IMR-90 (cell line): Measurements from ENCODE around the gene TCF3. TPM values are rescaled to one million over a fixed set of nuclear protein-coding genes. Genes with fewer than 3 reads are reported as not detected.

Experiments used
- ATAC-seq: fragments of 200-7000 bp; cut with Tn5 transposase; 2 replicates; pipeline ENCODE4 v1.9.1; 2020; ENCODE audit warnings: low read depth, mild to moderate bottlenecking, moderate library complexity
- BruUV-seq: library from RNA; stranded (reverse); fragments of 400-500 nt; replicated peaks from 2 replicates; lab custom pipeline; 2021; lab: Mats Ljungman, UMichigan
- CTCF ChIA-PET: fragments of 300-600 bp; formaldehyde crosslinking; extraction: SDS; loops from one replicate; lab custom pipeline; 2021; ENCODE audit warnings: antibody characterized with exemption; lab: Yijun Ruan, JAX
- POLR2A ChIA-PET: fragments of 300-600 bp; sonication (Branson Sonifier 250); formaldehyde crosslinking; loops from one replicate; lab custom pipeline; 2022; ENCODE audit warnings: antibody characterized with exemption; ENCODE audit not compliant: unreplicated experiment; lab: Charles Lee
- DNase-seq: peaks from one replicate; pipeline ENCODE4 v3.0.0; 2013
- H2AFZ ChIP-seq: replicated peaks from 2 replicates; pipeline ENCODE3; 2013; ENCODE audit warnings: low read length, mild to moderate bottlenecking; ENCODE audit not compliant: poor library complexity
- H2AK5ac ChIP-seq: 2 replicates; pipeline ENCODE4 v1.6.1; 2013; ENCODE audit warnings: low read depth, low read length, inconsistent platforms
- H2AK9ac ChIP-seq: replicated peaks from 2 replicates; pipeline ENCODE3; 2013; ENCODE audit warnings: mild to moderate bottlenecking, low read depth, low read length, moderate library complexity; ENCODE audit not compliant: poor library complexity
- H2BK120ac ChIP-seq: 2 replicates; pipeline ENCODE4 v1.6.1; 2013; ENCODE audit warnings: low read depth, low read length, inconsistent platforms
- H2BK15ac ChIP-seq: 3 replicates; pipeline ENCODE4 v1.6.1; 2013; ENCODE audit warnings: low read depth, low read length, inconsistent platforms
- H2BK20ac ChIP-seq: 2 replicates; pipeline ENCODE4 v1.6.1; 2013; ENCODE audit warnings: low read depth, mild to moderate bottlenecking, inconsistent platforms, low read length, moderate library complexity
- H2BK5ac ChIP-seq: 2 replicates; pipeline ENCODE4 v1.6.1; 2013; ENCODE audit warnings: mild to moderate bottlenecking, low read depth, low read length, inconsistent platforms; ENCODE audit not compliant: poor library complexity, severe bottlenecking
- H3K14ac ChIP-seq: replicated peaks from 2 replicates; pipeline ENCODE4 v1.6.1; 2013; ENCODE audit warnings: low read depth, low read length, inconsistent platforms
- H3K18ac ChIP-seq: 2 replicates; pipeline ENCODE4 v1.6.1; 2013; ENCODE audit warnings: low read depth, low read length, control low read depth
- H3K23ac ChIP-seq: 2 replicates; pipeline ENCODE4 v1.6.1; 2013; ENCODE audit warnings: low read depth, low read length, inconsistent platforms
- H3K27ac ChIP-seq: 2 replicates; pipeline ENCODE4 v1.5.1; 2013; ENCODE audit warnings: mild to moderate bottlenecking, control low read depth, low read length; ENCODE audit not compliant: insufficient read depth
- H3K27me3 ChIP-seq: 2 replicates; pipeline ENCODE4 v1.6.1; 2013; ENCODE audit warnings: low read length; ENCODE audit not compliant: control insufficient read depth, insufficient read depth
- H3K36me3 ChIP-seq: 2 replicates; pipeline ENCODE4 v1.6.1; 2013; ENCODE audit warnings: low read length, mixed read lengths; ENCODE audit not compliant: control insufficient read depth, insufficient read depth
- H3K4ac ChIP-seq: 2 replicates; pipeline ENCODE4 v1.6.1; 2013; ENCODE audit warnings: low read depth, low read length, inconsistent platforms
- H3K4me1 ChIP-seq: 2 replicates; pipeline ENCODE4 v1.6.1; 2013; ENCODE audit warnings: low read length, mixed read lengths; ENCODE audit not compliant: control insufficient read depth, insufficient read depth
- H3K4me2 ChIP-seq: 2 replicates; pipeline ENCODE4 v1.6.1; 2013; ENCODE audit warnings: low read depth, mild to moderate bottlenecking, control low read depth, low read length, moderate library complexity
- H3K4me3 ChIP-seq: 2 replicates; pipeline ENCODE4 v1.5.1; 2013; ENCODE audit warnings: low read depth, mild to moderate bottlenecking, control low read depth, low read length, moderate library complexity; ENCODE audit not compliant: insufficient read depth
- H3K56ac ChIP-seq: 2 replicates; pipeline ENCODE4 v1.6.1; 2013; ENCODE audit warnings: low read length, inconsistent platforms; ENCODE audit not compliant: insufficient read depth; ENCODE audit errors: extremely low read depth
- H3K79me1 ChIP-seq, 2 experiments: 2 replicates each; pipeline ENCODE4 v1.6.1; 2013; ENCODE audit warnings: low read length in 2 of 2, inconsistent platforms in 1 of 2, low read depth in 1 of 2
- H3K9ac ChIP-seq: 2 replicates; pipeline ENCODE4 v1.6.1; 2013; ENCODE audit warnings: low read depth, low read length, control low read depth
- H3K9me1 ChIP-seq: 2 replicates; pipeline ENCODE4 v1.6.1; 2013; ENCODE audit warnings: low read length, inconsistent platforms; ENCODE audit not compliant: insufficient read depth
- H3K9me3 ChIP-seq: 2 replicates; pipeline ENCODE4 v1.6.1; 2013; ENCODE audit warnings: low read length; ENCODE audit not compliant: control insufficient read depth, insufficient read depth
- H4K20me1 ChIP-seq: 2 replicates; pipeline ENCODE4 v1.6.1; 2013; ENCODE audit warnings: low read length, inconsistent platforms; ENCODE audit not compliant: insufficient read depth
- H4K5ac ChIP-seq: 2 replicates; pipeline ENCODE4 v1.6.1; 2013; ENCODE audit warnings: mild to moderate bottlenecking, low read depth, low read length, control low read depth
- H4K8ac ChIP-seq, 2 experiments: 2 replicates each; pipeline ENCODE4 v1.6.1; 2013; ENCODE audit warnings: low read depth in 2 of 2, low read length in 2 of 2, control low read depth in 1 of 2, inconsistent platforms in 1 of 2
- H4K91ac ChIP-seq: 2 replicates; pipeline ENCODE4 v1.6.1; 2013; ENCODE audit warnings: low read depth, low read length, inconsistent platforms; ENCODE audit not compliant: insufficient read depth
- BHLHE40 ChIP-seq: fragments of 150-350 bp; IDR thresholded peaks from 2 replicates; pipeline ENCODE4 v1.6.1; 2016; ENCODE audit warnings: mild to moderate bottlenecking, low read depth, low read length
- CEBPB ChIP-seq: IDR thresholded peaks from 2 replicates; pipeline ENCODE4 v1.6.1; 2012; ENCODE audit warnings: low read depth, low read length, improper control_type of control experiment
- CHD1 ChIP-seq: IDR thresholded peaks from 2 replicates; pipeline ENCODE4 v1.6.1; 2012; ENCODE audit warnings: low read depth, low read length, improper control_type of control experiment
- CTCF ChIP-seq: conservative IDR thresholded peaks from 2 replicates; pipeline ENCODE4 v1.5.1; 2012; ENCODE audit warnings: mild to moderate bottlenecking, low read depth, low read length, improper control_type of control experiment
- ELK1 ChIP-seq: fragments of 150-350 bp; IDR thresholded peaks from 2 replicates; pipeline ENCODE4 v1.6.1; 2016; ENCODE audit warnings: low read depth, mild to moderate bottlenecking, low read length, moderate library complexity, borderline replicate concordance
- FOS ChIP-seq: fragments of 150-350 bp; IDR thresholded peaks from 2 replicates; pipeline ENCODE4 v1.6.1; 2016; ENCODE audit warnings: low read depth, low read length
- MAFK ChIP-seq: IDR thresholded peaks from 2 replicates; pipeline ENCODE4 v1.6.1; 2012; ENCODE audit warnings: low read depth, low read length, improper control_type of control experiment
- MAZ ChIP-seq: IDR thresholded peaks from 2 replicates; pipeline ENCODE4 v1.6.1; 2012; ENCODE audit warnings: low read depth, mild to moderate bottlenecking, low read length, improper control_type of control experiment, moderate library complexity, borderline replicate concordance
- MXI1 ChIP-seq: IDR thresholded peaks from 2 replicates; pipeline ENCODE4 v1.6.1; 2012; ENCODE audit warnings: low read depth, mild to moderate bottlenecking, low read length, moderate library complexity, borderline replicate concordance
- NFE2L2 ChIP-seq: fragments of 150-350 bp; IDR thresholded peaks from 2 replicates; pipeline ENCODE4 v1.6.1; 2016; ENCODE audit warnings: low read depth, mild to moderate bottlenecking, low read length
- POLR2A ChIP-seq: IDR thresholded peaks from 2 replicates; pipeline ENCODE4 v1.6.1; 2012; ENCODE audit warnings: mild to moderate bottlenecking, low read depth, low read length
- RAD21 ChIP-seq: IDR thresholded peaks from 2 replicates; pipeline ENCODE4 v1.6.1; 2012; ENCODE audit warnings: low read length, improper control_type of control experiment
- RCOR1 ChIP-seq: IDR thresholded peaks from 2 replicates; pipeline ENCODE4 v1.6.1; 2012; ENCODE audit warnings: mild to moderate bottlenecking, low read length, improper control_type of control experiment; ENCODE audit not compliant: insufficient replicate concordance
- RFX5 ChIP-seq: IDR thresholded peaks from 2 replicates; pipeline ENCODE4 v1.8.0; 2012; ENCODE audit warnings: low read depth, mild to moderate bottlenecking, low read length, moderate library complexity
- SMC3 ChIP-seq: fragments of 150-350 bp; IDR thresholded peaks from 2 replicates; pipeline ENCODE4 v1.6.1; 2016; ENCODE audit warnings: low read depth, mild to moderate bottlenecking, antibody characterized with exemption, low read length, moderate library complexity
- USF2 ChIP-seq: fragments of 150-350 bp; IDR thresholded peaks from 2 replicates; pipeline ENCODE4 v1.6.1; 2017; ENCODE audit warnings: mild to moderate bottlenecking, antibody characterized with exemption, low read length, low read depth
- WGBS, 2 experiments: methylation state at CpG; one replicate each; pipeline versions ENCODE4 v1.1.5 to v1.1.7; 2013; ENCODE audit warnings: missing lambda C conversion rate in 2 of 2; ENCODE audit not compliant: insufficient read length in 1 of 2; ENCODE audit errors: extremely low coverage in 2 of 2; 5-methylcytosine and 5-hydroxymethylcytosine counted together
- dilution Hi-C: fragments of 300-500 bp; cut with HindIII; formaldehyde crosslinking; loops from one replicate; pipeline ENCODE4 v1.14.3; 2018; ENCODE audit warnings: low sequenced_read_pairs; ENCODE audit not compliant: unreplicated experiment
- in situ Hi-C: fragments of 300-500 bp; cut with MboI; formaldehyde crosslinking; loops from 3 replicates; pipeline ENCODE4 v1.14.3; 2019; ENCODE audit warnings: low sequenced_read_pairs, inconsistent platforms, mixed read lengths
- intact Hi-C: fragments of 100-400 bp; cut with micrococcal nuclease; formaldehyde crosslinking; loops from 2 replicates; pipeline ENCODE4 v1.10.0; 2022
- polyA plus RNA-seq, 3 experiments: library from polyadenylated mRNA; depleted of rRNA; stranded (reverse); fragments of >200 nt; gene quantifications; 2 replicates each; pipeline ENCODE4 v1.2.3, GENCODE V29; 2012; ENCODE audit warnings: low replicate concordance in 1 of 3
- total RNA-seq: library from RNA; depleted of rRNA; stranded (reverse); fragments of >200 nt; gene quantifications from 2 replicates; pipeline ENCODE4 v1.2.3, GENCODE V29; 2012

The TCF3 gene
- total and polyA plus RNA-seq, 2 of the 4 experiments (the other 2 are of a cell fraction) = 29.9 to 127 TPM

GRCh38 chr19:1630811-1631210 is 21.6 kb downstream of the TCF3 start:
- Histone ChIP-seq H3K4ac (no peak overlapping the region), H4K20me1 (peaks cover 27% of the 10 kb centered on the region), H2BK120ac (no peak overlapping the region), H3K4me1 (no peaks in the 10 kb centered on the region), H2BK20ac (no peak overlapping the region), H3K9me1 (no peaks in the 10 kb centered on the region), H3K18ac (no peak overlapping the region), H2BK5ac (no peak overlapping the region), H3K27me3 (no peaks in the 10 kb centered on the region), H2AK5ac (no peak overlapping the region), H3K9me3 (peaks cover 2% of the 10 kb centered on the region; the same call in 1 of the 2 replicates), H4K91ac (no peak overlapping the region), H4K5ac (no peak overlapping the region), H2AFZ (no peak overlapping the region), H3K36me3 (peaks cover 44% of the 10 kb centered on the region), H3K27ac (no peak overlapping the region), H3K9ac (no peak overlapping the region), H3K4me3 (no peak overlapping the region), H4K8ac (no peak overlapping the region), H2BK15ac (no peak overlapping the region), H3K14ac (no peak overlapping the region), H3K79me1 (peaks cover 0 to 40% of the 10 kb centered on the region in 2 experiments; a peak in 3 of 4 replicates), H3K23ac (no peak overlapping the region), H2AK9ac (no peak overlapping the region), H3K56ac (no peak overlapping the region), H3K4me2 (no peak overlapping the region)
- TF ChIP-seq CEBPB (no peak), FOS (no peak), ELK1 (no peak), POLR2A (no peak), MAFK (no peak), NFE2L2 (no peak), MXI1 (no peak), USF2 (no peak), SMC3 (no peak), CHD1 (no peak), BHLHE40 (no peak), RAD21 (no peak), CTCF (no peak), RFX5 (no peak), RCOR1 (no peak), MAZ (no peak)
- no TSS peak for BruUV-seq
- ChIA-PET POLR2A (no interaction called here), CTCF (no interaction called here)
- no peak for ATAC-seq
- intact Hi-C loops (no loop called here), in situ Hi-C loops (no loop called here), dilution Hi-C loops (no loop called here)
- no peak for DNase-seq
- WGBS, 2 experiments = 92% methylated on average over 4 of the region's 17 CpGs; no CpG with 5 or more reads in 1 of the 2 experiments
